Measurements from ENCODE around the gene METTL18. TPM values are rescaled to one million over a fixed set of nuclear protein-coding genes. Genes with fewer than 3 reads are reported as not detected.

METTL18 gene
- total and polyA plus RNA-seq, 2 of the 13 experiments (the other 11 are each of a cell fraction or from before 2014, with no cell fraction given), result 2.7 to 6.7 TPM

DNA sequence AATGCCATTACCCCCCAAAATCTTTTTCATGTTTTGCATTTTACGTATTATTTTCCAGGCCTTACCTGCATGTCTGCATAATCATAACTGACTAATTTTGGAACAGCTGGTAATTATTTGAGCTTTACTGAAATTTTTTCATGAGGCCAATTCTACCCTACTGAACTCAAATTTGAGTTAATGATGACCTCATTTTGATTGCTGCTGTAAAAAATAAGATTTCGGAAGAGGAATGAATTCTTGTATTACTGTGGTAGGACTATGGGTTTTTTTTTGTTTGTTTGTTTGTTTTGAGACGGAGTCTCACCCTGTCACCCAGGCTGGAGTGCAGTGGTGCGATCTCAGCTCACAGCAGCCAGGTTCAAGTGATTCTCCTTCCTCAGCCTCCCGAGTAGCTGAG, 2.6 kb upstream of the METTL18 start:
- ChIA-PET POLR2A (no interaction called here), CTCF (ENCODE audit: low intra/inter-chr PET ratio, low total read pairs) (no interaction called here)
- H3K9ac ChIP-seq (ENCODE audit: insufficient read depth, low read depth, low read length), result no peak overlapping the region
- no peaks in the 10 kb centered on the region for H3K9me3 ChIP-seq (ENCODE audit: low read length)
- H2AFZ ChIP-seq (ENCODE audit: low read length), result no peak overlapping the region
- peaks cover 33% of the 10 kb centered on the region for H3K4me1 ChIP-seq (ENCODE audit: insufficient read depth, low read length)
- no TSS peak for BruUV-seq (replicated peaks)
- peaks cover 21% of the 10 kb centered on the region for H3K79me2 ChIP-seq (ENCODE audit: insufficient read depth, low read length)
- no peak for TF ChIP-seq NR2F2 (IDR thresholded peaks at IDR 0.05; ENCODE audit: borderline replicate concordance, low read depth)
- TF ChIP-seq ATF7 (IDR thresholded peaks at IDR 0.05), result peak; percentile 84
- TF ChIP-seq ATF7 (CRISPR knock-in tag; IDR thresholded peaks at IDR 0.05), result no peak
- no peak for TF ChIP-seq ZFAT (CRISPR knock-in tag; conservative IDR thresholded peaks at IDR 0.05)
- TF ChIP-seq PRDM4 (CRISPR knock-in tag; IDR thresholded peaks at IDR 0.05; ENCODE audit: borderline replicate concordance), result no peak
- H3K4me3 ChIP-seq (replicated peaks in 1 of 3; ENCODE audit: insufficient read depth in 1 of 3, low read depth in 2 of 3, low read length in 3 of 3), result no peak overlapping the region
- FAIRE-seq (no peak), DNase-seq (ENCODE audit: low spot score) (no peak), ATAC-seq (no peak)
- H4K20me1 ChIP-seq (ENCODE audit: insufficient read depth, low read length), result no peaks in the 10 kb centered on the region
- H3K4me2 ChIP-seq (ENCODE audit: low read depth, low read length), result no peak overlapping the region
- no peaks in the 10 kb centered on the region for H3K27me3 ChIP-seq (ENCODE audit: control insufficient read depth in 1 of 2, insufficient read depth in 2 of 2, low read length in 2 of 2)
- peaks cover 1 to 6% of the 10 kb centered on the region in 2 experiments; a peak in 3 of 5 replicates for H3K36me3 ChIP-seq (replicated peaks in 1 of 2; ENCODE audit: control insufficient read depth in 1 of 2, insufficient read depth in 2 of 2, low read length in 2 of 2)
- in situ Hi-C loops (cut with HindIII; ENCODE audit: extremely low pct_ligation_motif_present, low pct_unique_long_range_greater_than_20kb), result no loop called here
- WGBS (ENCODE audit: low lambda C conversion rate), result 94% methylated on average over 5 of the region's 5 CpGs
- H3K27ac ChIP-seq (ENCODE audit: extremely low read length, insufficient read depth, low read length), result no peak overlapping the region
- intact Hi-C loops (cut with micrococcal nuclease; ENCODE audit: unreplicated experiment), result no loop called here

- peak overlapping the region in 2 of 3 experiments; percentile 82 to 84; a peak in 3 of 6 replicates for H3K4me3 ChIP-seq (replicated peaks in 1 of 3; ENCODE audit: insufficient read depth in 1 of 3, low read depth in 2 of 3, low read length in 3 of 3)
- intact Hi-C loops (cut with micrococcal nuclease; ENCODE audit: unreplicated experiment), result no loop called here
- ATAC-seq (no peak), DNase-seq (ENCODE audit: low spot score) (no peak), FAIRE-seq (no peak)
- H3K9ac ChIP-seq (ENCODE audit: insufficient read depth, low read depth, low read length), result no peak overlapping the region
- peaks cover 21% of the 10 kb centered on the region for H3K79me2 ChIP-seq (ENCODE audit: insufficient read depth, low read length)
- in situ Hi-C loops (cut with HindIII; ENCODE audit: extremely low pct_ligation_motif_present, low pct_unique_long_range_greater_than_20kb), result no loop called here
- H2AFZ ChIP-seq (ENCODE audit: low read length), result no peak overlapping the region
- H3K36me3 ChIP-seq (replicated peaks in 1 of 2; ENCODE audit: control insufficient read depth in 1 of 2, insufficient read depth in 2 of 2, low read length in 2 of 2), result peaks cover 0 to 1% of the 10 kb centered on the region in 2 experiments; a peak in 1 of 5 replicates
- peaks cover 35% of the 10 kb centered on the region for H3K4me1 ChIP-seq (ENCODE audit: insufficient read depth, low read length)
- H3K9me3 ChIP-seq (ENCODE audit: low read length), result no peaks in the 10 kb centered on the region
- BruUV-seq (replicated peaks), result no TSS peak
- H3K27ac ChIP-seq (ENCODE audit: extremely low read length, insufficient read depth, low read length), result no peak overlapping the region
- WGBS (ENCODE audit: low lambda C conversion rate), result 91% methylated on average over 7 of the region's 7 CpGs
- H3K27me3 ChIP-seq (ENCODE audit: control insufficient read depth in 1 of 2, insufficient read depth in 2 of 2, low read length in 2 of 2), result no peaks in the 10 kb centered on the region
- ChIA-PET POLR2A (no interaction called here), CTCF (ENCODE audit: low intra/inter-chr PET ratio, low total read pairs) (no interaction called here)
- no peaks in the 10 kb centered on the region for H4K20me1 ChIP-seq (ENCODE audit: insufficient read depth, low read length)
- H3K4me2 ChIP-seq (ENCODE audit: low read depth, low read length), result peak overlapping the region; percentile 76; the same call in 1 of the 2 replicates
- TF ChIP-seq ZNF367 (CRISPR knock-in tag; IDR thresholded peaks at IDR 0.05; ENCODE audit: borderline replicate concordance), result no peak
- no peak for TF ChIP-seq PRDM15 (CRISPR knock-in tag; IDR thresholded peaks at IDR 0.05)
- no peak for TF ChIP-seq ZNF749 (CRISPR knock-in tag; IDR thresholded peaks at IDR 0.05; ENCODE audit: borderline replicate concordance)
- TF ChIP-seq TP53 (CRISPR knock-in tag; conservative IDR thresholded peaks at IDR 0.05), result no peak
- no peak for TF ChIP-seq ZNF589 (CRISPR knock-in tag; conservative IDR thresholded peaks at IDR 0.05)
- TF ChIP-seq, protein P1, sequence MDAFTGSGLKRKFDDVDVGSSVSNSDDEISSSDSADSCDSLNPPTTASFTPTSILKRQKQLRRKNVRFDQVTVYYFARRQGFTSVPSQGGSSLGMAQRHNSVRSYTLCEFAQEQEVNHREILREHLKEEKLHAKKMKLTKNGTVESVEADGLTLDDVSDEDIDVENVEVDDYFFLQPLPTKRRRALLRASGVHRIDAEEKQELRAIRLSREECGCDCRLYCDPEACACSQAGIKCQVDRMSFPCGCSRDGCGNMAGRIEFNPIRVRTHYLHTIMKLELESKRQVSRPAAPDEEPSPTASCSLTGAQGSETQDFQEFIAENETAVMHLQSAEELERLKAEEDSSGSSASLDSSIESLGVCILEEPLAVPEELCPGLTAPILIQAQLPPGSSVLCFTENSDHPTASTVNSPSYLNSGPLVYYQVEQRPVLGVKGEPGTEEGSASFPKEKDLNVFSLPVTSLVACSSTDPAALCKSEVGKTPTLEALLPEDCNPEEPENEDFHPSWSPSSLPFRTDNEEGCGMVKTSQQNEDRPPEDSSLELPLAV (CRISPR knock-in tag; conservative IDR thresholded peaks at IDR 0.05; ENCODE audit: low read depth), result no peak
These were observed 1.6 kb upstream of the METTL18 start for GRCh38 chr1:169796274-169796810.
